Lung (tissue), 12 donors: Measurements from ENCODE around the gene C9orf72. TPM values are rescaled to one million over a fixed set of nuclear protein-coding genes. Genes with fewer than 3 reads are reported as not detected.

Experiments
- ATAC-seq: fragments of 200-7000 bp; cut with Tn5 transposase; one replicate; pipeline ENCODE4 v1.9.1; 2020; ENCODE audit warnings: moderate number of reproducible peaks; ENCODE audit not compliant: insufficient read depth, low FRiP score
- DNase-seq, 3 donors: peaks; one replicate each; pipeline ENCODE4 v3.0.0-alpha.2; 2013 to 2017
- H3K27ac ChIP-seq, 2 donors: one replicate each; pipeline ENCODE4 v1.5.1; 2013; ENCODE audit warnings: mild to moderate bottlenecking in 2 of 2, moderate library complexity in 2 of 2, control low read depth in 1 of 2, inconsistent platforms in 1 of 2, low read depth in 1 of 2, low read length in 1 of 2
- H3K27me3 ChIP-seq, 3 donors: one replicate each; pipeline ENCODE4 v1.5.1; 2013; ENCODE audit warnings: low read length in 2 of 3; ENCODE audit not compliant: control insufficient read depth in 3 of 3, insufficient read depth in 3 of 3
- H3K36me3 ChIP-seq, 4 donors: one replicate each; pipeline ENCODE4 v1.5.1; 2013; ENCODE audit warnings: low read length in 4 of 4, mild to moderate bottlenecking in 1 of 4, moderate library complexity in 1 of 4; ENCODE audit not compliant: control insufficient read depth in 4 of 4, insufficient read depth in 4 of 4
- H3K4me1 ChIP-seq, 5 donors: one replicate each; pipeline ENCODE4 v1.5.1; 2013; ENCODE audit warnings: low read length in 5 of 5, mild to moderate bottlenecking in 2 of 5, moderate library complexity in 1 of 5; ENCODE audit not compliant: control insufficient read depth in 5 of 5, insufficient read depth in 5 of 5
- H3K4me3 ChIP-seq: one replicate; pipeline ENCODE4 v1.5.1; 2013; ENCODE audit warnings: mild to moderate bottlenecking, control low read depth, moderate library complexity
- H3K9ac ChIP-seq, 2 donors: one replicate each; pipeline ENCODE4 v1.5.1; 2013; ENCODE audit warnings: low read length in 2 of 2, control low read depth in 1 of 2; ENCODE audit not compliant: insufficient read depth in 1 of 2
- H3K9me3 ChIP-seq, 4 donors: one replicate each; pipeline ENCODE4 v1.5.1; 2013; ENCODE audit warnings: low read length in 3 of 4, mild to moderate bottlenecking in 1 of 4, moderate library complexity in 1 of 4; ENCODE audit not compliant: control insufficient read depth in 4 of 4, insufficient read depth in 3 of 4
- CTCF ChIP-seq: IDR thresholded peaks from 2 replicates; pipeline ENCODE4 v1.5.1; 2012; ENCODE audit warnings: mild to moderate bottlenecking; ENCODE audit errors: control extremely low read depth, extremely low read depth
- WGBS, 2 donors: extraction: QIAGEN DNeasy Blood & Tissue Kit; methylation state at CpG; one replicate each; pipeline ENCODE4 v1.1.7; 2013; 5-methylcytosine and 5-hydroxymethylcytosine counted together
- polyA plus RNA-seq, 2 donors: library from polyadenylated mRNA; stranded (reverse); fragments of 200-250 nt; gene quantifications; one replicate each; pipeline ENCODE4 v1.2.1, GENCODE V29; 2013
- total RNA-seq, 2 donors: library from RNA; depleted of rRNA in 1 of 2; stranded (reverse); fragments of >200 nt in 1 of 2; gene quantifications; one replicate each; pipeline ENCODE4 v1.2.1, GENCODE V29; 2014 to 2021
- donor health status: control.
- donor health status: control.
- donor health status: Bipolar disorder and iron deficiency.
- donor health status: healthy.
- donor health status: DM: yes; HTN: yes; CAD: no.

C9orf72 gene
- total and polyA plus RNA-seq, 4 donors: 14.4 to 59.6 (median 23.5) TPM

GRCh38 chr9:27599870-27600238, 26.6 kb upstream of the C9orf72 start:
- Histone ChIP-seq H3K27me3 (no peaks in the 10 kb centered on the region), H3K9me3 (no peaks in the 10 kb centered on the region), H3K9ac (no peak overlapping the region), H3K27ac (peak overlapping the region in 1 of 2 donors; percentile 91), H3K4me1 (no peaks in the 10 kb centered on the region), H3K4me3 (no peak overlapping the region), H3K36me3 (no peaks in the 10 kb centered on the region)
- no peak for TF ChIP-seq CTCF
- WGBS, 2 donors: 54 to 56% methylated on average over 2 of the region's 2 CpGs
- ATAC-seq: no peak
- no peak for DNase-seq

GRCh38 chr9:27599102-27599869, 26.0 kb upstream of the C9orf72 start:
- no peaks in the 10 kb centered on the region for H3K27me3 ChIP-seq
- no peak overlapping the region for H3K4me3 ChIP-seq
- no peaks in the 10 kb centered on the region for H3K4me1 ChIP-seq
- ATAC-seq: peak; percentile 63
- DNase-seq: peak in 2 of 3 donors; percentile 17 to 30
- WGBS, 2 donors: 54 to 55% methylated on average over 6 of the region's 6 CpGs
- H3K9ac ChIP-seq: no peak overlapping the region
- no peaks in the 10 kb centered on the region for H3K36me3 ChIP-seq
- TF ChIP-seq CTCF: no peak
- H3K9me3 ChIP-seq: no peaks in the 10 kb centered on the region
- peak overlapping the region in 1 of 2 donors; percentile 91 for H3K27ac ChIP-seq

- TF ChIP-seq CTCF: no peak
- WGBS, 2 donors: 92 to 95% methylated on average over 13 of the region's 13 CpGs
- Histone ChIP-seq H3K9me3 (no peaks in the 10 kb centered on the region), H3K27me3 (no peaks in the 10 kb centered on the region), H3K4me1 (no peaks in the 10 kb centered on the region), H3K4me3 (no peak overlapping the region), H3K9ac (no peak overlapping the region), H3K36me3 (no peaks in the 10 kb centered on the region), H3K27ac (no peak overlapping the region)
- DNase-seq: no peak
- ATAC-seq: no peak
These were observed 22.5 kb upstream of the C9orf72 start for GRCh38 chr9:27595733-27596132.
